Fibroblast of lung (primary cell): ENCODE data around the gene PSMG4.

Experiments used
- CTCF ChIP-seq, 2 donors: IDR thresholded peaks in 1 of 2; conservative IDR thresholded peaks in 1 of 2; 1 replicate in 1 of 2; 2 replicates in 1 of 2; pipeline ENCODE4 v1.5.1; 2011 to 2012; ENCODE audit warnings: low read length in 2 of 2, control low read depth in 1 of 2, inconsistent platforms in 1 of 2, low read depth in 1 of 2, mild to moderate bottlenecking in 1 of 2
- EZH2 ChIP-seq: IDR thresholded peaks from 2 replicates; pipeline ENCODE4 v1.5.1; 2012; ENCODE audit warnings: low read length, control low read depth, mild to moderate bottlenecking; ENCODE audit errors: missing control alignments

GRCh38 chr6:3266170-3266569, 7.4 kb downstream of the PSMG4 start:
- TF ChIP-seq CTCF (conservative IDR thresholded peaks at IDR 0.05 in 1 of 2, IDR thresholded peaks at IDR 0.05 in 1 of 2; ENCODE audit: low read depth in 1 of 2, low read length in 2 of 2) (no peak), EZH2 (no peak)
